ENCODE data around the gene MYOC. TPM values are rescaled to one million over a fixed set of nuclear protein-coding genes. Genes with fewer than 3 reads are reported as not detected.
"Not testable (repeated sequence)": the region's sequence is repeated elsewhere in the genome, so short reads cannot be mapped to it uniquely, and the experiment has no call there.

The MYOC gene
- not detected in 2 replicates for total RNA-seq

GRCh38 chr1:171652234-171652822 is at the start of gene MYOC:
TSS of gene MYOC (minus strand) at chr1:171652688. CDS start at chr1:171652611, 77 bp downstream.
- Histone ChIP-seq H3K27me3 (ENCODE audit: control insufficient read depth, insufficient read depth, low read length) (no peaks in the 10 kb centered on the region), H3K4me3 (ENCODE audit: low read depth, low read length) (no peak within 1 kb of the TSS), H3K36me3 (ENCODE audit: control insufficient read depth, insufficient read depth, low read length) (no peaks in the 10 kb centered on the region)
- TF ChIP-seq CTCF (IDR thresholded peaks at IDR 0.05; ENCODE audit: insufficient read depth, low read length, poor library complexity, severe bottlenecking): no peak
- DNase-seq (ENCODE audit: low read depth): no peak

GRCh38 chr1:171699531-171699930 is 47.0 kb upstream of the MYOC start:
- no peak overlapping the region for H3K4me3 ChIP-seq (ENCODE audit: low read depth, low read length)
- no peaks in the 10 kb centered on the region for H3K27me3 ChIP-seq (ENCODE audit: control insufficient read depth, insufficient read depth, low read length)
- no peaks in the 10 kb centered on the region for H3K36me3 ChIP-seq (ENCODE audit: control insufficient read depth, insufficient read depth, low read length)
- no peak for DNase-seq (ENCODE audit: low read depth)
- no peak for TF ChIP-seq CTCF (IDR thresholded peaks at IDR 0.05; ENCODE audit: insufficient read depth, low read length, poor library complexity, severe bottlenecking)

GRCh38 chr1:171695772-171696171 is 43.3 kb upstream of the MYOC start:
- not testable (repeated sequence) for H3K27me3 ChIP-seq (ENCODE audit: control insufficient read depth, insufficient read depth, low read length); H3K36me3 ChIP-seq (ENCODE audit: control insufficient read depth, insufficient read depth, low read length); H3K4me3 ChIP-seq (ENCODE audit: low read depth, low read length); DNase-seq (ENCODE audit: low read depth)

GRCh38 chr1:171693541-171693940 is 41.1 kb upstream of the MYOC start:
- not testable (repeated sequence) for H3K27me3 ChIP-seq (ENCODE audit: control insufficient read depth, insufficient read depth, low read length); H3K4me3 ChIP-seq (ENCODE audit: low read depth, low read length); H3K36me3 ChIP-seq (ENCODE audit: control insufficient read depth, insufficient read depth, low read length); DNase-seq (ENCODE audit: low read depth)

GRCh38 chr1:171683870-171684269 is 31.4 kb upstream of the MYOC start:
- H3K4me3 ChIP-seq (ENCODE audit: low read depth, low read length): no peak overlapping the region
- no peak for DNase-seq (ENCODE audit: low read depth)
- TF ChIP-seq CTCF (IDR thresholded peaks at IDR 0.05; ENCODE audit: insufficient read depth, low read length, poor library complexity, severe bottlenecking): no peak

GRCh38 chr1:171680339-171680738 is 27.9 kb upstream of the MYOC start:
- Histone ChIP-seq H3K36me3 (ENCODE audit: control insufficient read depth, insufficient read depth, low read length) (no peaks in the 10 kb centered on the region), H3K27me3 (ENCODE audit: control insufficient read depth, insufficient read depth, low read length) (no peaks in the 10 kb centered on the region), H3K4me3 (ENCODE audit: low read depth, low read length) (no peak overlapping the region)
- DNase-seq (ENCODE audit: low read depth): no peak
- no peak for TF ChIP-seq CTCF (IDR thresholded peaks at IDR 0.05; ENCODE audit: insufficient read depth, low read length, poor library complexity, severe bottlenecking)

More at GRCh38 chr1:171683870-171684269, 31.4 kb upstream of the MYOC start:
- Histone ChIP-seq H3K27me3 (ENCODE audit: control insufficient read depth, insufficient read depth, low read length) (no peaks in the 10 kb centered on the region), H3K36me3 (ENCODE audit: control insufficient read depth, insufficient read depth, low read length) (no peaks in the 10 kb centered on the region)

- Histone ChIP-seq H3K4me3 (ENCODE audit: low read depth, low read length) (no peak overlapping the region), H3K36me3 (ENCODE audit: control insufficient read depth, insufficient read depth, low read length) (no peaks in the 10 kb centered on the region), H3K27me3 (ENCODE audit: control insufficient read depth, insufficient read depth, low read length) (no peaks in the 10 kb centered on the region)
- no peak for TF ChIP-seq CTCF (IDR thresholded peaks at IDR 0.05; ENCODE audit: insufficient read depth, low read length, poor library complexity, severe bottlenecking)
- no peak for DNase-seq (ENCODE audit: low read depth)
These were observed 24.3 kb upstream of the MYOC start for GRCh38 chr1:171676823-171677222.

Data from kidney epithelial cell (primary cell).